HG02981 (cell line): Measurements from ENCODE around the gene MIP.
A peak's percentile ranks its signal among the peaks of the same experiment; 100 is the strongest.
"Not testable (repeated sequence)": the region's sequence is repeated elsewhere in the genome, so short reads cannot be mapped to it uniquely, and the experiment has no call there.

ENCODE experiments used
- ATAC-seq: cut with Tn5 transposase; IDR thresholded peaks from one replicate; pipeline ENCODE4 v1.9.1; 2021; ENCODE audit warnings: mild to moderate bottlenecking, moderate library complexity; ENCODE audit not compliant: unreplicated experiment

The MIP gene

DNA sequence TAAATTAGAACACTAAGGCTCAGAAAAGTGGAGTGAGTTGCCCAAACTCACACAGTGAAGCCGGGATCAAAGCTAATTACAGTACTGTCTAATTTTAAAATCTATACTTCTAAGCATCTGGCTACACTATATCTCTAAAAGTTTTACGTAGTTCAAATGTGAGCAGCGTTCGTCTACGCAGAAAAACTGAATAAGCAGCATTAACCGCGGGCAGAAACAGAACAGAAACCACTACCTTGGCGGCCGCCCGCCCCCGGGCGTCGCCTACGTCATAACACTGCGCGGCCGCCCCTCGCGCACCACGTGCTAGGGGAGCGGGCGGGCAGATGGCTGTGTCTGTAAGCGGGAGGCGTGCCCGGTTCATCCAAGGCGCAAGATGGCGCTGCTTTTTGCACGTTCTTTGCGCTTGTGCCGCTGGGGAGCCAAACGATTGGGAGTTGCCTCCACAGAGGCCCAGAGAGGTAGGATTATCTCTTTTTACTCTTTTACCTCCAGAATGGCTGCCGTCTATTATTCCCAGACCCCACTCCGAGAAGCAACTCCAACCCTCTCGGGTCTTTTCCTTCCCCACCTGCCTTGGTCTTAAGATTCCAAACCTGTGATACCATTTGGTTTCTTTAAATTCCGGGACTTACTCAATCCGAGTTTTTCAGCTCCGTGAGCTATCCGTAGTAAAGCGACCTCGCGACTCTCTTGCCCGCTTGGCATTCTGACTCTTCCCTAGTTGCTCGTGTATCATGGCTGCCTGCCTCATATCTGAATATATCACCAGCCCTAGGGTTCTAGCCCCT lies 14.0 kb upstream of the MIP start, which contains the start of gene SPRYD4:
SPRYD4 (plus strand) TSS at position 363 of the 791 bp plus-strand sequence; CDS start at position 377, 14 bp downstream.
- ATAC-seq: peak; percentile 90

- ATAC-seq: no peak
These were observed 8.1 kb upstream of the MIP start for GRCh38 chr12:56462565-56462964.

DNA sequence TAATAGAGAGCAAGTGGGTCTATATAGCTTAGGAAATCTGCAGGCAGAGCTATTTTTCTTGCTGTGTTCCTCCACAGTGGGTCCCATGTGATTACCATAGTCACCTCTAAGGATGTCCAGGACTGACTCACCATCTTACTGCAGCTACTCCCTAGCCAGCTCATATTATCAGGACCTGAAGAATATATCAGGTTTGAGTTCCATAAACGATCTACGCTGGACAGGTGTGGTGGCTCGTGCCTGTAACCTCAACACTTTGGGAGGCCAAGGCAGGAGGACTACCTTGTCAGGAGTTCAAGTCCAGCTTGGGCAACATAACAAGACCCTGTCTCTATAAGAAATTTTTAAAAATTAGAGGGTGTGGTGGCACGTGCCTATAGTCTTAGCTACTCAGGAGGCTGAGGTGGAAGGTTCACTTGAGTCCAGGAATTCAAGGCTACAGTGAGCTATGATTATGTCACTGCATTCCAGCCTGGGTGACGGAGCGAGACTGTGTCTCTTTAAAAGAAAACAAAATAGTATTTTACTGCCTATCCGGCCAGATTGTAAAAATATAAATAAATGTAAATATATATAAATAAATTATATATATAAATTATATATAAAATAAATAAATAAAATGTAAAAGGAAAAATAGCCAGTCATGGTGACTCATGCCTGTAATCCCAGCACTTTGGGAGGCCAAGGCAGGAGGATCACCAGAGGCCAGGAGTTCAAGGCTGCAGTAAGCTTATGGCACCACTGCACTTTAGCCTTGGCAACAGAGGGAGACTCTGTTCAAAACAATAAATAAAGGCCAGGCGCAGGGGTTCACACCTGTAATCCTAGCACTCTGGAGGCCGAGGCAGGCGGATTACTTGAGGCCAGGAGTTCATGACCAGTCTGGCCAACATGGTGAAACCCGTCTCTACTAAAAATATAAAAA lies 7.0 kb upstream of the MIP start:
- no peak for ATAC-seq

- ATAC-seq: no peak
These were observed 3.4 kb upstream of the MIP start for GRCh38 chr12:56457817-56458216.

- ATAC-seq: no peak
These were observed 3.3 kb downstream of the MIP start for GRCh38 chr12:56451147-56451546.

DNA sequence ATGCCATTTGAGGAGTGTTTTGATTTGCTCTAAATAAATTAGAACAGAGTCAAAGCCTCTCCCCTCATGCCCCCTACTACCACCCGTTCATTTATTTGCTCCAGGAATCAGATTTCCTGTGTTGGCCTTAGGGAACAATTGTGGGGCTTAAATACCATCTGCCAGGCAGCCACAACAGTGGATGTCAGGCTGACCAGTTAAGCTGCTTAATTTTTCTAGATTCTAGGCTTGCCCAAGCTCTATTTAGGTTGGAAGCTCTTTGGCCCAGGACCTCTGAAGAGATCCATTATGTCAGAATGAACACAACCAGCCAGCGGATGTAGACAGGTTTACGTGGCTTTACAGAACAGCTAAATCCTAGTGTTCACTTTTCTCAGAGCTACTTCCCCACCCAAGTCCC lies 4.2 kb downstream of the MIP start:
- no peak for ATAC-seq

- no peak for ATAC-seq
These were observed 4.9 kb downstream of the MIP start for GRCh38 chr12:56449622-56449984.

DNA sequence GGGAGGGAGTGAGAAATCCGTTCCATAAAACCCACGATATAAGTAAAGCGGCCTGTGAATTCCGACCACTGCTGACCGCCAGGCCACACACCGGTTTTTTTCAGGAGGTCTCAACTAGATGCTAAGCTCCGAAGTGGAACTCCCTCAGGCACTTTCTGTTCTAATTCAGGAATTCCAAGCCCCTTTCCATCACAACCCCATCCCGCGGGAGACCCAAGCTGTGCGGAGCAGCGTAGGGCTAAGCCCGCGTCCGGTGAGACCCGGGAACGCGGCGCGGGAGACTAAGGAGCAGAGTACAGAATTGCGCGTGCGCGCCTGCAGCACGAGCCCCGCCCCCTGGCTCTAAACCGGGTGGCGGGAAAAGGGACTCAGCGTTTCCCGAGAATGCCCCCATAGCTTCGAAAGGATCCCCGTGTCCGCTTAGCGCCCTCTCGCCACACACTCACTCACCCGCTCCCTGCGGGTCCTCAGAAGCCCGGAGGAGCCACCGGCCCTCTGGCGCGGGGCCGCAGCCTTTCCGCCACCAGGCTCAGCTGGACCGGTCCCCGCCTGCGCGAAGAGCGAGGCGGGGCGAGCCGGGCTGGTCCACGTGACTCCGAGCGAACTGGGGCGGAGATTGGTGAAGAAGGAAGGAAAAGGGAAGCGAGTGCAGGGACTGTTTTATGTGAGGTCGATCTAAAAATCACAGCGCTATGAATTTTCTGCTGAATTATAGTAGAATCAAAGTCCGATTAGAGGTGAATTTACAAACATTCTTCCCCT lies 5.4 kb downstream of the MIP start, which contains the start of gene TIMELESS:
TIMELESS (minus strand) TSS at position 567 of the 762 bp plus-strand sequence. CDS start 15,256 bp downstream, outside the sequence.
- peak; percentile 94 for ATAC-seq

DNA sequence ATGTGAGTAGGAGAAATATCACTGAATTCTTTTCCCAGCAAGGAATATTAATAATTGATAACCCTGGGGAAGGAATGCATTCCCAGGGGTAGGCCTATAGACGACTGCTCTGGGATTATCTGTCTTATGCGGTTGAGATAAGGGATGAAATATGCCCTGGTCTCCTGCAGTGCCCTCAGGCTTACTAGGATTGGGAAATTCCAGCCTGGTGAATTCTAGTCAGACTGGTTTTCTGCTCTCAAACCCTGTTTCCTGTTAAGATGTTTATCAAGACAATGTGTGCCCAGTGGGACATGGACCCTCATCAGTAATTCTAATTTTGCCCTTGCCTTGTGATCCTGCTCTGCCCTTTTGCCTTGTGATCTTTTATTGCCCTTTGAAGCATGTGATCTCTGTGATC lies 11.2 kb downstream of the MIP start:
- ATAC-seq: not testable (repeated sequence)

GRCh38 chr12:56437430-56438176 lies 16.9 kb downstream of the MIP start:
- no peak for ATAC-seq

GRCh38 chr12:56434828-56435227 lies 19.6 kb downstream of the MIP start:
- ATAC-seq: no peak

GRCh38 chr12:56431850-56432249 lies 22.6 kb downstream of the MIP start:
- ATAC-seq: no peak

DNA sequence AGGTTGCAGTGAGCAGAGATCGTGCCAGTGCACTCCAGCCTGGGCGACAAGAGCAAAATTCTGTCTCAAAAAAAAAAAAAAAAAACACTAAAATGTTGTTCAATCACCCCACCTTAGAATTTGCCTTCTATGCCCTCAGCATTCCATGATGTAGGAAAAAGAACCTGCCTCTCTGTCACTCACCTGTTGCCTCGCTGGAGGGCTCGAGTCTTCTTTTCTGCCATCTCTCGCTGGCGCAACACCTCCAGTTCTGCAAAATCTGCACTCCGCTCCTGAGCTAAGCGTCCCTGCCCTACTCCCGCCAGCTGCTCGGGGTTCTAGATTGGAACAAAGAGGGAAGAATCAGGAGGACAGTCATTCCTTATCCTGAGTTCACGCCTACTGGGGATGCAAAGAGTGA lies 23.2 kb downstream of the MIP start:
- ATAC-seq: no peak

GRCh38 chr12:56425940-56426438 lies 28.5 kb downstream of the MIP start:
- no peak for ATAC-seq

DNA sequence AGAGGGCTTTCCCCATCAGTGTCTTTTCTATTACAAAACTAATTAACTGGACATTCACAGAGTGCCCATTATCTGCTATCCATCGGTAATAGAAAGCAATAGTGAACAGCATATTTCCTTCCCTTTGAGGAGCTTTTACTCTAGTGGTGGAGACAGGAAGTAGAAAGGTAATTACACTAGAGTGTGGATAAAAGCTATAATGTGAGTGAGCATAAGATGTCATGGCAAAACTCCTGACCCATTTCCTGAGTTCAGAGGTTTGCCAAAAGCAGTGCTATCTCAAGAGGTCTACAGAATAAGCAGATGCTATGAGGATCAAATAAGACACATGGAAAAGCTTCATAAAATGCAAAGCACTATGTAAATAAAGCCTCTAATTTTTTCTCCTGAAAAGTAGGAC lies 29.3 kb downstream of the MIP start:
- ATAC-seq: no peak

- ATAC-seq: no peak
These were observed 34.0 kb downstream of the MIP start for GRCh38 chr12:56420411-56420810.

DNA sequence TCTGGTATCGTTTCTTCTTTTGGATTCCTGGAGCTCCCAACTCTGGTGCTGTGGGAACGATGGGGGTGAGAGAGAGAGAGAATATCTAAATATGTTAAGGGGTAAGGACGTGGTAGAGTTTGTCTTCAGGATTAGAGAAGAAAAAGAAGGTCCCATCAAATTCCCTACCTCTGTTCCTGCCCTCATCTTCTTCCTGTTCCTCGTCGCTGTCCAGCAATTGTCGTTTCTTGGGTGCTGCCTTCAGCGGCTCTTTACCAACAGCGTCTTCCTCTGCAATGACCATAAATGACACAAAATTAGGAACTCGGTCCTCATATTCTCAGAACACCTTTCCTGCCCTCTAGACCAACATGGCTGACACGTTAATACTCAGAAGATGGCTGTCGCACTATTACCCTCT lies 36.7 kb downstream of the MIP start:
- ATAC-seq: no peak

GRCh38 chr12:56414401-56414800 lies 40.1 kb downstream of the MIP start:
- ATAC-seq: no peak

GRCh38 chr12:56413392-56413791 lies 41.1 kb downstream of the MIP start:
- no peak for ATAC-seq
